Measurements from ENCODE around the gene UVRAG.
"Not testable (repeated sequence)": the region's sequence is repeated elsewhere in the genome, so short reads cannot be mapped to it uniquely, and the experiment has no call there.

UVRAG gene

DNA sequence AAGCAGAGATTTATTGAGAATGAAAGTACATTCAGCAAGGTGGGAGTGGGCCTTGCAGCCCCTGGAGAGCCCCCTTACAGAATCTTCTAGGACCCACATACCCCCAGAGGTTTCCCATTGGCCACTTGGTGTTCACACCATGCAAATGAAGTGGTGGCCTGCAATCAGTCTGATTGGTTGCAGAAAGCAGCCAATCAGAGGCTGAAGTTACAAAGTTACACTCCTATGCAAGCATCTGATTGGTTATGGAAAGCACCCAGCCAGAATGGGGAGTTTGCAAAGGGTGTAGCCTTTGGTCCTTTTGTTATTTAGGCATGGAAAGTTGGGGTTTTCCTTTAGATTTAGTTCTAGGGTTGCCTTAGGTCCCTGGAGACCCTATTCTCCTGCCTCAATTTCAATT is 34.9 kb downstream of the UVRAG start:
- DNase-seq, result no peak

DNA sequence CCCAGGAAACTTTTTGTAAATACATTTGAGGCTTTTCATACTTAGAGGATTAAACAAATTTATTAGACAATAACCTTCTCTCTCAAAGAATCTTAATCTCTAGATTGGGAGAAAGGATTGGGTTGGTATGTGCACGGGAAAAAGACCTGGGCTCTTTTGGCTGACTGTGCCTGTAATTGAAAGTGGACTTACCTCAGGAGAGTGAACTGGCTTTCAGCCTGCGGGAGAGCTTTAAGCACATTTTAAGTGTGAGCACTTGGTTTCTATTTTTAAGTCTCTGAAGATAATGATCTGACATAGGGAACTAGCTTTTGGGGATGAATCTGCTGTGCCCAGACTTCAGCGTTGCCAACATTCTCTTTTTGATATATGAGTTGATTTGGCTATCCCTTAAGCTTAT is 35.8 kb downstream of the UVRAG start:
- DNase-seq, result peak; percentile 27

DNA sequence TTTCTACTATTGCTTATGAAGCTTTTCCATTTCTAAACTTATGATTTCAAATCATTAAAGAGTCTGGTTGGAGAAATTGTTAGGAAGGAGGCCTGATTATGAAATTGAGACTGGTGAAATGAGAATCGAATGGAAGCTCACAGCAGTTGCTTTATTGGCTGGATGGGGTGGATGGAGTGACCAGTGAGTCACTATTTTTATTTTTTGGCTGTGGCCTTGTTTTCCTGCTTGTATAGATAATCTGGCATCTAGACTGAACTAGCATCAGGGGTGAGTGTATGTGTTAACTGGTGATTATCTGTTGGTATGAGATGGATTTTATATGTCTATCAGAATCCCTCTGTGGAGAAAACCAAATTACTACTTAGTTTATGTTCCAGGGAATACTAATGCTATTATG is 36.2 kb downstream of the UVRAG start:
- no peak for DNase-seq

DNA sequence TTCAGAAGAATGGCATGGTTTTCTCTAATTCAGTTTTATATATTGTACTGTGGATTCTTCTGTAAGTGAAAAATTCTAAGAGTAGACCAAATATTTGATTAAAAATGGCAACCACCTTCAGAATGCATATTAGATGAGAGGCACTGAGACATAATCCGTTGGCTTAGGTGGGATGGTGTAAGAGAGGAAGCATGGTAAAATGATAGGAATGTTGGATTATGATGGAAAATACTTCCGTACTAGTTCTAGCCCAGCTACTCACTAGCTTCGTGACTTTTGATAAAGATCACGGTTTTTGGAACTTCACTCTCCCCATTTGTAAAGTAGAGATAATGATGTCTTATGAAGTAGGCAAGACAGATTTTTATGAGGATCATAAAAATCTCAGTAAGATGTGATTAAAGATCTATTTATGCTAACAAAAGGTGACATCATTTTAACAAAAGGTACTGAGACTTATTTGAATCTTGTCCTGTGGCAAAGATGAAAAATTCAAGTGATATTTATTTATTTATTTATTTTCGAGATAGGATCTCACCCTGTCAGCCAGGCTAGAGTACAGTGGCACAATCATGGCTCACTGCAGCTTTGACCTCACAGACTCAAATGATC is 37.5 kb downstream of the UVRAG start:
- DNase-seq, result no peak

DNA sequence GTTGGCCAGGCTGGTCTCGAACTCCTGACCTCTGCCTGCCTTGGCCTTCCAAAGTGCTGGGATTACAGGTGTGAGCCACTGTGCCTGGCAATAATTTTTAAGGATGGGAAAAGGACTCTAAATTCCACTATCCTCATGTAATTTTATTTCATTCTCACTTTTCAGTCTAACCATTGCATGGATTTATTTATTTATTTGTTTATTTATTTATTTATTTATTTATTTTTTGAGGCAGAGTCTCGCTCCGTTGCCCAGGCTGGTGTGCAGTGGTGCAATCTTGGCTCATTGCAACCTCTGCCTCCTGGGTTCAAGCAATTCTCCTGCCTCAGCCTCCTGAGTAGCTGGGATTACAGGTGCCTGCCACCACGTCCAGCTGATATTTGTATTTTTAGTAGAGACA is 38.6 kb downstream of the UVRAG start:
- DNase-seq, result not testable (repeated sequence)

DNA sequence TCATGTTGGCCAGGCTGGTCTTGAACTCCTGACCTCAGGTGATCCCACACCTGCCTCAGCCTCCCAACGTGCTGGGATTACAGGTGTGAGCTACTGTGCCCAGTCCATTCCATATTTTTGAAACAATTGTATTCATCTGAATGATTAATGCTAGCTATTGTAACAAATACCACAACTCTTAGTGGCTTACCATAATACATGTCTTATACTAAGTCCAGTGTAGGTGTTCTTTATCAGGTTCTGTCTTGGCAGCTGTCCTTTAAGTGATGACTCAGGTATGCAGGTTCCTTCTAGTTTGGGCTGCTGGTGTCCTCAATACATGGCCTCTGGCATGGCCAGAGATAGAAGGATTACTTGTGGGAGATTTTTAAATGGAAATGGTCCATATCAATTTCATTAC is 39.0 kb downstream of the UVRAG start:
- DNase-seq, result no peak

DNA sequence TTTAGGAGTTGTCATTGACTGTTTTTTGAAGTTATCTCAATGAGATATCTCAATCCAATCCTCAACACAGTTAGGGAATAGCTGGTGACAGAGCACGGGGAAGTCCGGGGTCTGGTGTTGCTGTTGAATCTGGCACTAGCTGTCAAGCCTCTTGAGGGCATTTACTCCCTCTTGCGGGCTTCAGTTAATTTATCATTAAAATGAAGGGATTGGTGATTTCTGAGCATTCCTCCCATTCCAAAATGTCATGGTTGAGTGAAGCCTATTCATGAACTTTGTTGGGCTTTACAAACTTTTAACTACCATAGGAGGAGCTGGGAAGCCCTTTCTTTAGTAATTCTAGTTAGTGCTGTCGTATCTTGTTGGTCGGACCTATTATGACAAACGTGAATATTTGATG is 40.2 kb downstream of the UVRAG start:
- no peak for DNase-seq

DNA sequence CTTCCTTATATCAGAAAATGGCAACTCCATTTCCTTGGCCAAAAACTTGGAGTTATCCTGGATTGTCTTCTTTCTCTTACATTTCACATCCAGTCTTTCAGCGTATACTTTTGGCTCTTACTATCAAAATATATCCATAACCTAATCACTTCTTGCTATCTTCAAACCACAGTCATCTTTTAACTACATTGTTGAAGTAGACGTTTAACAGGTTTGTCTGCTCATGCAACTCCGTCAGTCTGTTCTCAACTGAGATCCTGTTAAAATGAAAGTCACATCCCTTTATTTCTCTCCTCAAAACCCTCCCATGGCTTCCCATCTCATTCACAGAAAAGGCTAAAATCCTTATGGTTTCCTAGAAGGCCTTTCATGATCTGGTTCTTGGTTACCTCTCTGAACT is 41.9 kb downstream of the UVRAG start:
- DNase-seq, result no peak

DNA sequence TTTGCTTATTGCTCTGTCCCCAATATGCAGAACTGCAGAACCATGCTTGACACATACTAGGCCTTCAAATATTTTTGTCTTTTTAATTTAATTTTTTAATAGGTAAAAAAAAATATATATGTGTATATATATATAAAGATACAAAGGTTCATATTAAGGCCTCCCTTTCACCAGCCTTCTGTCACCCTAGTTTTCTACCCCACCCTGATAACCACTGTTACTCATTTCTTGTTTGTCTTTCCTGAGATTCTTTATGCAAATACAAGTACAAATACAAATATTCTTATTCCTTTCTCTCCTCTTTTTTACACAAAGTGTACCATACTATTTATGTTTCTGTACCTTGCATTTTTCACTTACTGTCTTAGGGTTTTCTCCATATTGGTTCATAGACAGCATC is 43.0 kb downstream of the UVRAG start:
- no peak for DNase-seq

DNA sequence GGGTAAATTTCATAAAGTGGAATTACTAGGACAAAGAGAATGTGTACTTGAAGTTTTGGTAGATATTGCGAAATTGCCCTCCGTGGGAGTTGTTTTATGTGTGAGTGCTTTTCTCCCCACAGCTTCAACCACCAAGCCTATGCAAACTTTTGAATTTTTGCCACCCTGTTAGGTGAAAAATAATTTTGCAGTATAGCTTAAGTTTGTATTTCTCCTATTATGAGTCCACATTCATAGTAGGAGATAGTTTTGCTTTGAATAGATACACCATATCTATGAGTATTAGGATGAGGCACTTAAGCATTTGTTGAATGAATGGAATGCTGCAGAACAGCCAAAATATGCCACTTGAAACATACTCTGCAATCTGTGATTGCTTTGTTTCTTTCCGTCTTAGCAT is 43.6 kb downstream of the UVRAG start:
- no peak for DNase-seq

DNA sequence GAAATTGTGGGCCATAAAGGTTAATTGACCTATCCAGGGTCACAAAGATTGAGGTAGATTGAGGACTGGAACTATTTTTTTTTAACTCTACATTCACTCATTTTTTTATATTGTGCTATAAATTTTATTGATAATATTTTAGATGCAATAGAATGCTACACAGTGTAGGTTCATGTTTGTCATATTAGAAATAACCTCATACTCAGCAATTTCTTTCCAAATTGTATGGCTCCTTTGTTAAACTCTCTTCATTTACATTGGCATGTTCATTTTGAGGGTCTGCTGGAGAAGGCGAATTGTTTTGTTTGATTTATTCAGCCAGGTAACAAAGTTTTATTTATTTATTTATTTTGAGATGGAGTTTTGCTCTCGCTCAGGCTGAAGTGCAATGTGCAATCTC is 44.6 kb downstream of the UVRAG start:
- DNase-seq, result no peak

DNA sequence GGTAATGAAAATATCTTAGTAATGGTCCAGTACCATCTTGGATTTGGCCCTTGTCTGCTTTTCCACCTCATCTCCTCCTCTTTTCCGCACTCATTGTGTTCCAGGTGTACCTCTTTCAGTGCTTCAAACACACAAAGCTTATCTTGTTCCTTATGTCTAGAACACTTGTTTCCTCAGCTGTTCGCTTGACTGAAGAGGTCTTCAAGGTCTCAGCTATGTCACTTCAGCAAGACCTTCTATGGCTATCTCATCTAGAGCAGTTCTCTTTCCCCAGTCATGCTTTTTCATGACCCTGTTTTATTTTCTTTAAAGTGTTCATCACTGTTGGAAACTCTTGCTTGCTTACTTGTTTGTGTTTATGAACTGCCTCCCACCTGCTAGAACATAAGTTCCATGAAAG is 47.4 kb downstream of the UVRAG start:
- DNase-seq, result no peak

DNA sequence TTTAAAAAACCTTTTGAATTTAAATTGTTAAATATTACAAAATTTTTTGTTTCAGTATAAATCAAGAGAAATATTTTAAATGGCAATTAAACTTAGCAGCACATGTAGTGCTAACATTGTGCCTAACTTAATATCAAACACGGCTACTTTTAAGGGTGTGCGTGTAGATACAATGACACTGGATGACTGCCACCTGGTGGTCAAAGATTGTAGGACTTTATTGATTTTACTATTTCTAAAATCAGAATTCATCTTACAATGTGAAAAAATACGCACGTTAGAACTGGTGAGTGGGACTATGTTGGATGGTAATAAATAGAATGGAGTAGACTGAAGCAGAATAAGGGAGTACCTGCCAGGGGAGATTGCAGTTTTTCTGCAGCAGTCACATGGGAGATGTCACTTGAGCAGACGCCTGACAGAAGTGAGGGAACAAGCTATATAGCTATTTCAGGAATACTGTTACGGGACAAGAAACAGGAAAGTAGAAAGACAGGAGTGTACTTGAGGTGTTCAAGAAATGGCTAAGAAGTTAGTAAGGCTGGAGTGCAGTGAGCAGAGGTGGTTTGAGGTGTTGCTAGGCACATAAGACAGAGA is 52.9 kb downstream of the UVRAG start:
- peak; percentile 39 for DNase-seq

DNA sequence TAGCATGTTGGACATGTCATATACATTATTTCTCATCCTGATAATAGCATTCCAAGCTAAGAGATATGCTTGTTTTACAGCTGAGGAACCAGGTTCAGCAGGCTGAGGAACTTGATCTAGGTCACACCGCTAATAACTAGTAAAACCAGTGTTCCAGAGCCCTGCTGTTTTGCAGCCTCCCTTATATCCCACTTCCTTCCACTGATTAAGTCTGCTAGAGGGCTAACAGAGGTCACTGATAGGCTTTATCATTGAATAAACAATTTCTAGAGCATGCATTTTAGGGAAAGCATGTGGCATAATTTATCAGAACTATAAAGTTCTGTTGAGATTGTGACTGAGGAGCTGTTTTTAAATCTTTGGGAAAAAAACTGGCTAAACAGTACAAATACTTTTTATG is 54.0 kb downstream of the UVRAG start:
- DNase-seq, result no peak

DNA sequence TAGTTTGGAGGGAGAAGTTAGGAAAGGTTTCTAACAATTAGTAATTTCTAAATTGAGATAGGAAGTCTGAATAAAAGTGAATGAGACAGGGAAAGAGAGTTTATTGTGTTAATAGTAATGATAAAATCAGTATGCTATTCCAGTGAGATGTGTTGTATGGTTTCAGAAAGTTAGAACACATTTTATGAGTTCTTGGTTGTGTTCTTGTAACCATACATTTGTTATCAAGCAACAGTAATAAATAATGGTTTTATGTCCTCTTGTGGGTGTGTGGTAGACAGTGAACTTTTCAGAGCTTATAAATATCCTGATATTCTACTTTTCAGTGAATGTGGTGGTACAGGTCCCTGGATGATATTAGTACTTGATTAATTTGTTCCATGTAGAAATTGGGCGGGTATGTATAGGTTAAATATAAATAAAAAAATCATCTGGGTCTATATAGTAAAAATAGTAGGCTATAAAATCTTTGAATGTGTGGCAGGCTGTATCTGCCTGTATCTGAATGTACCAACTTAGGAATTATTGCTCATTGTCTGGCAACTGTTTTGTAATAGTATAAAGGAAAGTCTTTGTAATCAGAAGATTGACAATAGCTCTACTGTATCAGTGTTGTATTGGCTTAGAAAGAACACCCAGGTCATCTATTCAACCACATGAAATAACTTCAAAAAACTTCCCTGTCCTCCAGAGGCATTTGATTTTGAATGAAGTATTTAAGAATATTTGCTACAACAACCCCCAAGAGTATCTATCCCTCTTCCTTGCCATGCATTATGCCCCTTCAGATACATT is 54.8 kb downstream of the UVRAG start:
- no peak for DNase-seq

DNA sequence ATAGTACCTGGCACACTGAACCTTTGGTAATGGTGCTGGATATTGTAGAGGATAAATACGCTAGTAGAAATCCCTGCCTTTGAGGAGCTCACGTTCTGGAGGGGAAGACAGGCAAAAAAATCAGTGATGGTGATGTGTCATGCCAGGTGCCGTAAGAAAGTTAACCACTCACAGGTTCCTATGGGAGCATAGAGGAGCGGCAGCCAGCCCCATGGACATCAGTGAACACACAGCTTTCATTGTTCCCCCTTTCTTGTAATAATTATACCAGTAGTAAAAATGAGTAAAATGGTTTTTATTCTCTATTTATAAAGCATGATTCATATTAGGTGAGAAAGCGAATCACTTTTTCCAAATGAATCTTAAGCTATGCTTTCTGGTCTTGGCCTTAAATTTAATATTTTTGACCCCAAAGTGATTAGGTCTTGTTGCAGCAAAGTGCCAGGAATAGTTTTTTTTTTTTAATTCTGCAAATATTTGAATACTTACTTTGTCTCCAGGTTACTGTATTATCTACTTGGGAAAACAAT is 57.9 kb downstream of the UVRAG start:
- no peak for DNase-seq

DNA sequence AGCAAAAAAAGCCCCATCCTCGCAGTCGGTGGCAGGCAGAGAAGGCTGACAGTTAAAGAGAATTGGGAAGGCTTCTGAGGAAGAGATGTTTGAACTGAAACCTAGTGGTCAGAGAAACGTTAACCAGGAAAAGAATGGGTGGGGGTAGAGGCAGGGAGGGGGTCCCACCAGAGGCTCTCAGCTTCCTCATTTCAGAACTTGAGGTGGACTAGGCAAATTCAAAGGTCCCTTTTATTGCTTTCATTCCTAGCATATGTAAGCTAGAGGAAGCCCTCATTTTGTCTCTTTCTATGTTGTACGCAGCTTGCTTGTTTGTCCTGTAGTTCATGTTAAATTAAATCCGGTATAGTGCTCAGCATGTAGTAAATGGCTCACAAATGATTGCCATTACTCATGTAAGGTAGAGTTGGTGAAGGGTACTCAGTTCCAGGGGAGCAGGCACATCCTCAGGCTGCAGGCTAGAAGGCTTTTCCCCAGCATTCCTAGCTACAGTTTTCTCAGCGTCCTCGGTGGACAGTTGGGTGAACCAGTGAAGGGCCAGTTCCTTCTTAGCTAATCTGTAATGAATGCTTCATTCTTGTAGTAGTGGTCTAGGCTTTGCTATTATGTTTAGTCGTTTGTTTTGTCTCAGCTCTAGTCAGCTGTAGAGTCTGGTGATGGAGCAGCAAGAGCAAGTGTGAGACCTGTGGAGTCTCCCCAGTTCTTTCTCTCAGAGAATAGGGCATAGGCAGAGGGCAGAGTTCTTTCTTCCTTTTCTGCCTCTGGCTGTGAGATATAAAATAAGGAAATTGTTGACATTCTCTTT is 58.6 kb downstream of the UVRAG start:
- DNase-seq, result no peak

DNA sequence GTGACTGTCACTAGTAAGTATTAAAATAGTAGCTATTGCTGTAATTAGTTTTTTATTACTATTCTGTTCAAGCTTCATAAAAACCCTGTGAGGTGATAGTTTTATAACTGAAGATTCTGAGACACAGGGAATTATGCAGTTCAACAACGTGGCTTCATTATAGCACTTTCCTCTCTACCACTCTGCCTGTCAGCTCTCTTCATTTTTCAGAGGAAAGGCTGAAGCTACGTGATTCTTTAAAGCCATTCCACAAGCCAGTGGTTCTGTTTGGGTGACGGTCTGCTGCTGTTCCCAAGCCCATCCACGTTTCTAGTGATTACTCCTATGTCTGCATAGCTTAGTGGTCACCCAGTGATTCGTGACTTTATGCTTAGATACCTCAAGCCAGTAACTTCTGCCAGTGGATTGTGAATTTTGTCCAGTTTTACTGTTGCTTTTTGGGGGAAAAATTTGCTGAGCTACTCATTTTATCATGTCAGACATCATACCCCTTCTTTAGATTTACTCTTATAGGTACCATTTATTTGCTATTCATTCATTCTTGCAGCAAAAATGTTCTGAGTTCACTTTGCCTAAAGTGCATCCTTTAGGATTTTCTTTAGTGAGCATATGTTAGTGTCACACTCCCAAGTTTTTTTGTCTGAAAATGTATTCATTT is 59.8 kb downstream of the UVRAG start:
- DNase-seq, result no peak

DNA sequence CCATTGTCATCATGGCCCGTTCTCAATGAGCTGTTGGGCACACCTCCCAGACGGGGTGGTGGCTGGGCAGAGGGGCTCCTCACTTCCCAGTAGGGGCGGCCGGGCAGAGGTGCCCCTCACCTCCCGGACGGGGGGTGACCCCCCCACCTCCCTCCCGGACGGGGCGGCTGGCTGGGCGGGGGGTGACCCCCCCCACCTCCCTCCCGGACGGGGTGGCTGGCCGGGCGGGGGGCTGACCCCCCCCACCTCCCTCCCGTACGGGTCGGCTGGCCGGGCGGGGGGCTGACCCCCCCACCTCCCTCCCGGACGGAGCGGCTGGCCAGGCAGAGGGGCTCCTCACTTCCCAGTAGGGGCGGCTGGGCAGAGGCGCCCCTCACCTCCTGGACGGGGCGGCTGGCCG is 62.3 kb downstream of the UVRAG start:
- not testable (repeated sequence) for DNase-seq

DNA sequence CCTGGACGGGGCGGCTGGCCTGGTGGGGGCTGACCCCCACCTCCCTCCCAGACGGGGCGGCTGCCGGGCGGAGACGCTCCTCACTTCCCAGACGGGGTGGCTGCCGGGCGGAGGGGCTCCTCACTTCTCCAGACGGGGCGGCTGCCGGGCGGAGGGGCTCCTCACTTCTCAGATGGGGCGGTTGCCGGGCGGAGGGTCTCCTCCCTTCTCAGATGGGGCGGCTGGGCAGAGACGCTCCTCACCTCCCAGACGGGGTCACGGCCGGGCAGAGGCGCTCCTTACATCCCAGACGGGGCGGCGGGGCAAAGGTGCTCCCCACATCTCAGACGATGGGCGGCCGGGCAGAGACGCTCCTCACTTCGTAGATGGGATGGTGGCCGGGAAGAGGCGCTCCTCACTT is 62.9 kb downstream of the UVRAG start:
- not testable (repeated sequence) for DNase-seq

DNA sequence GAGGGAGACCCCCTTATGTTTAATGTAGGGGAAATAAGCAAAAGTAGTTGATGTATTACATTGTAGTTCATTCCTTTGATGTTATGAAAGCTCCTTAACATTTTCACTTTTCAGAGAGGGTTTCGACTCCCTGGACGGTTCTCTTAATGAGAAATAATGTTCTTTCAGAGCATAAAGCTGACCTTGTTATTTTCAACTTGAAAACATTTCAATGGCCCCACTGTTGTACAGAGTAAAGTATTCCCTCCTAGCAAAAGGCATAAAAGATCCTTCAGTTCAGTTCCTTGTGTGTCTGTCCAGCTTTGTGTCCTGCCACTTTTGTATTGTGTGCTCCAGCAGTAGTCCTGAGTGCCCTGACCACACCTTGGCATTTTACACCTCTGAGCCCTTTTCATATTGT is 63.9 kb downstream of the UVRAG start:
- DNase-seq, result no peak

DNA sequence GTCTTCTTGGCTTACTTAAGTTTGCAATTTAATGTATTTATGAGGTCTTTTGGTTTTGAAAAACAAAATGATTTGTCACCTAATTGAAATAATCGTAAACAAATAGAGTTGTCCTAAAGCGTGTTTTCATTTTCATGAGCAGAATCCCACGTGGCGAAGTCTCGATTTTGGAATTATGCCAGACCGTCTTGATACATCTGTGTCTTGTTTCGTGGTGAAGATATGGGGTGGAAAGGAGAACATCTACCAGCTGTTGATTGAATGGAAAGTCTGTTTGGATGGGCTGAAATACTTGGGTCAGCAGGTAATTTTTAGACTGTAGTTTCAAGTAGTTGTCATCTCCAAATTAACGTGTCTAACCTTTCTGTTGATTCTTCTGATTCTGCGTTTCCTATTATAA is 64.7 kb downstream of the UVRAG start:
- no peak for DNase-seq

DNA sequence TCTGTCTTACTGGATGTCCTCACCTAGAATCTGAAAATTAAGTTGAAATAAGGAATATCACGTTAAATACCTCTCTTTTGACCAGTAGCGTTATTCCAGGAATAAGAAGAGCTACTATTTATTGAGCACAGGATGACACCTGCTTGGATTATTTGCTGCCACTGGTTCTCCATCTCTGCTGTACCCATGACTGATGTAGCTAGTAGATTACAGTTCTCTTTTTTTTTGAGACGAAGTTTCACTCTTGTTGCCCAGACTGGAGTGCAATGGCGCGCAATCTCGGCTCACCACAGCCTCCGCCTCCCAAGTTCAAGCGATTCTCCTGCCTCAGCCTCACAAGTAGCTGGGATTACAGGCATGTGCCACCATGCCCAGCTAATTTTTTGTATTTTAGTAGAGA is 65.3 kb downstream of the UVRAG start:
- DNase-seq, result not testable (repeated sequence)

Measured in NCI-H2227 treated with DMSO at 0.1 percent for 48 hours (cell line).